HepG2 (cell line): Measurements from ENCODE around the gene CENPO. TPM values are rescaled to one million over a fixed set of nuclear protein-coding genes. Genes with fewer than 3 reads are reported as not detected.

Experiments
- HBP1 ChIP-seq: IDR thresholded peaks from 2 replicates; pipeline ENCODE4 v1.6.1; 2016; ENCODE audit warnings: low read depth, control low read depth
- ISX ChIP-seq: sonication (generic); formaldehyde crosslinking; conservative IDR thresholded peaks from 2 replicates; pipeline ENCODE4 v1.5.0; 2020; ENCODE audit warnings: missing genetic modification reagents
- KAT8 ChIP-seq: IDR thresholded peaks from 2 replicates; pipeline ENCODE4 v1.6.1; 2016; ENCODE audit warnings: missing genetic modification reagents, missing compliant biosample characterization
- KDM2A ChIP-seq: sonication (generic); formaldehyde crosslinking; IDR thresholded peaks from 2 replicates; pipeline ENCODE4 v1.4.0; 2020; ENCODE audit warnings: low read depth, missing genetic modification reagents, borderline replicate concordance
- MZF1 ChIP-seq: sonication (generic); formaldehyde crosslinking; IDR thresholded peaks from 2 replicates; pipeline ENCODE4 v1.8.1; 2023; ENCODE audit warnings: mild to moderate bottlenecking, missing genetic modification reagents, borderline replicate concordance
- POLR2AphosphoS2 ChIP-seq: IDR thresholded peaks from 2 replicates; pipeline ENCODE4 v1.6.1; 2011; ENCODE audit warnings: low read depth, low read length, improper control_type of control experiment
- SRSF9 ChIP-seq: fragments of 200-400 bp; formaldehyde crosslinking; IDR thresholded peaks from 2 replicates; pipeline ENCODE4 v1.6.1; 2018; ENCODE audit warnings: borderline replicate concordance, mild to moderate bottlenecking, low read depth, low read length; ENCODE audit not compliant: insufficient read depth, poor library complexity, severe bottlenecking
- TBL1XR1 ChIP-seq: fragments of 150-350 bp; IDR thresholded peaks from 2 replicates; pipeline ENCODE4 v1.6.1; 2014; ENCODE audit warnings: borderline replicate concordance, low read length; ENCODE audit not compliant: partially characterized antibody
- ZFYVE20 ChIP-seq: sonication (generic); formaldehyde crosslinking; IDR thresholded peaks from 2 replicates; pipeline ENCODE4 v1.8.0; 2023; ENCODE audit warnings: low read depth, mild to moderate bottlenecking, moderate library complexity, missing genetic modification reagents, borderline replicate concordance
- ZMYM4 ChIP-seq: sonication (generic); formaldehyde crosslinking; IDR thresholded peaks from 2 replicates; pipeline ENCODE4 v1.8.1; 2023; ENCODE audit warnings: mild to moderate bottlenecking, missing genetic modification reagents
- ZNF275 ChIP-seq: sonication (generic); formaldehyde crosslinking; IDR thresholded peaks from 2 replicates; pipeline ENCODE4 v1.8.0; 2022; ENCODE audit warnings: missing genetic modification reagents, mild to moderate bottlenecking, inconsistent platforms, borderline replicate concordance
- ZNF772 ChIP-seq: sonication (generic); formaldehyde crosslinking; IDR thresholded peaks from 2 replicates; pipeline ENCODE4 v1.5.0; 2020; ENCODE audit warnings: mild to moderate bottlenecking, missing genetic modification reagents
- ZNF891 ChIP-seq: sonication (generic); formaldehyde crosslinking; IDR thresholded peaks from 2 replicates; pipeline ENCODE4 v1.5.0; 2020; ENCODE audit warnings: mild to moderate bottlenecking, missing genetic modification reagents
- polyA plus RNA-seq, 8 experiments: library from polyadenylated mRNA; depleted of rRNA in 3 of 8; stranded (reverse) in 7 of 8; unstranded in 1 of 8; fragments of >200 nt; fragmentation: Illumina TruSeq in 4 of 8; extraction: Trizol in 4 of 8; gene quantifications; 2 replicates each; pipeline versions ENCODE4 v1.2.1 to v1.2.3, GENCODE V29; 2011 to 2016; ENCODE audit warnings: low read depth in 4 of 8, missing spikeins in 1 of 8, mixed read lengths in 1 of 8; ENCODE audit not compliant: insufficient read depth in 1 of 8
- total RNA-seq, 5 experiments: library from RNA; depleted of rRNA; stranded (reverse); fragments of >200 nt; fragmentation: Illumina TruSeq; extraction: Trizol; gene quantifications; 2 replicates each; pipeline ENCODE4 v1.2.3, GENCODE V29; 2016; ENCODE audit warnings: low read depth in 1 of 5
- TF ChIP-seq, protein P1 (sequence below): sonication (generic); formaldehyde crosslinking; IDR thresholded peaks from 2 replicates; pipeline ENCODE4 v1.4.0; 2020; ENCODE audit warnings: missing genetic modification reagents
- TF ChIP-seq, protein P2 (sequence below): sonication (generic); formaldehyde crosslinking; IDR thresholded peaks from 2 replicates; pipeline ENCODE4 v1.9.0; 2021; ENCODE audit warnings: missing genetic modification reagents, mild to moderate bottlenecking, borderline replicate concordance
- TF ChIP-seq, protein P3 (sequence below): IDR thresholded peaks from 2 replicates; pipeline ENCODE4 v1.6.1; 2016; ENCODE audit warnings: low read depth
- TF ChIP-seq, protein P4 (sequence below): sonication (generic); formaldehyde crosslinking; IDR thresholded peaks from 2 replicates; pipeline ENCODE4 v1.5.0; 2020; ENCODE audit warnings: mild to moderate bottlenecking, missing genetic modification reagents, moderate library complexity

Gene CENPO
- total and polyA plus RNA-seq, 2 of the 13 experiments (the other 11 are each of a cell fraction or from before 2014, with no cell fraction given), result 19.7 to 35.5 TPM

DNA sequence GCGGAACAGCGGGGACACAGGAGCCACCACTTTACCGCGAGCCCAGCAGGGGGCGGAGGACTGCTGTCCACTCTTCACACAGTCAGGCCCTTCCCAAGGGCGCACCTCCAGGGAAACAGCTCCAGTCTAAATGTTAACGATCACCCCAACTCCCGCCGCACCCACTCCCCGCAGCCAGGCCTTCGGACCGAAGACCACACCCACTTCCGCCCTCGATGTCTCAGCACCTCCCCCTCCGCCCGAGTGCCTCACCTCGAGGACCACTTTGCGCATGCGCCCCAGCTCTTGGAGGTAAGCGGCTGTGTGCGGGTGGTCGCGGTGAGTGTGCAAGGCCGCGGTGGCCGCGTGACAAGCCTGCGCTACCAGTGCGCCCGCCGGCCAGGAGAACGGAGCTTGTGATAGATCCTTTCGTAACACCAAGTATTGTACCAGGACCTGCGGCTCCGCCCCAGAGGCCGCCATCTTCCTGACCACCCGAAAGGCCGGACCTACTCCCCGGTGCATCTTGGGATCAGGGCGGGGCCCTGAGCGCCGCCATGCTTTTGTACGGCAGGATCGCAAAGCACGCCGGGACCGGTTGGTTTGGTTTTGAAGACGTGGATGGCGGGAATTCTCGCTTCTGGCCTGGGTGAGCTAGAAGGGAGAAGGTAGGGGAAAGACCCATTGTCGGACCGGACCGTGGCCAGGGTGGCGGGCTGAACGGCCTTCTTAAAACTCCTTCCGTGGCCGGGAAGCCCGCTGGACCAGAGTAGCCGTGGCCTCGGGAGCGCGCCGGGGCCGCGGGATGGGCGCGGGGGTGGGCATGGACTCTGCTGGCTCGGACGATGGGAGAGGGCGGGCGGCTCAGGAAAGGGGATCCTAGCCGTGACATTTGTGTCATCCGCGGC is at the start of gene CENPO, which contains the start of gene PTRHD1 (continued):
- TF ChIP-seq KDM2A (CRISPR knock-in tag), result peak; percentile 96
- TF ChIP-seq POLR2AphosphoS2, result peak; percentile 82; the same call in 1 of the 2 replicates
- TF ChIP-seq, protein P1, sequence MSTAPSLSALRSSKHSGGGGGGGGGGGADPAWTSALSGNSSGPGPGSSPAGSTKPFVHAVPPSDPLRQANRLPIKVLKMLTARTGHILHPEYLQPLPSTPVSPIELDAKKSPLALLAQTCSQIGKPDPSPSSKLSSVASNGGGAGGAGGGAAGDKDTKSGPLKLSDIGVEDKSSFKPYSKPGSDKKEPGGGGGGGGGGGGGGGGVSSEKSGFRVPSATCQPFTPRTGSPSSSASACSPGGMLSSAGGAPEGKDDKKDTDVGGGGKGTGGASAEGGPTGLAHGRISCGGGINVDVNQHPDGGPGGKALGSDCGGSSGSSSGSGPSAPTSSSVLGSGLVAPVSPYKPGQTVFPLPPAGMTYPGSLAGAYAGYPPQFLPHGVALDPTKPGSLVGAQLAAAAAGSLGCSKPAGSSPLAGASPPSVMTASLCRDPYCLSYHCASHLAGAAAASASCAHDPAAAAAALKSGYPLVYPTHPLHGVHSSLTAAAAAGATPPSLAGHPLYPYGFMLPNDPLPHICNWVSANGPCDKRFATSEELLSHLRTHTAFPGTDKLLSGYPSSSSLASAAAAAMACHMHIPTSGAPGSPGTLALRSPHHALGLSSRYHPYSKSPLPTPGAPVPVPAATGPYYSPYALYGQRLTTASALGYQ (CRISPR knock-in tag), result peak; percentile 74; the same call in 1 of the 2 replicates
- no peak; the same call in 1 of the 2 replicates for TF ChIP-seq ISX (CRISPR knock-in tag)
- TF ChIP-seq KAT8 (CRISPR knock-in tag), result peak; percentile 95
- peak; percentile 62 for TF ChIP-seq ZNF275 (CRISPR knock-in tag)
- TF ChIP-seq TBL1XR1, result peak; percentile 44
- TF ChIP-seq ZMYM4 (CRISPR knock-in tag), result peak; percentile 98
- TF ChIP-seq SRSF9, result no peak
- TF ChIP-seq, protein P2, sequence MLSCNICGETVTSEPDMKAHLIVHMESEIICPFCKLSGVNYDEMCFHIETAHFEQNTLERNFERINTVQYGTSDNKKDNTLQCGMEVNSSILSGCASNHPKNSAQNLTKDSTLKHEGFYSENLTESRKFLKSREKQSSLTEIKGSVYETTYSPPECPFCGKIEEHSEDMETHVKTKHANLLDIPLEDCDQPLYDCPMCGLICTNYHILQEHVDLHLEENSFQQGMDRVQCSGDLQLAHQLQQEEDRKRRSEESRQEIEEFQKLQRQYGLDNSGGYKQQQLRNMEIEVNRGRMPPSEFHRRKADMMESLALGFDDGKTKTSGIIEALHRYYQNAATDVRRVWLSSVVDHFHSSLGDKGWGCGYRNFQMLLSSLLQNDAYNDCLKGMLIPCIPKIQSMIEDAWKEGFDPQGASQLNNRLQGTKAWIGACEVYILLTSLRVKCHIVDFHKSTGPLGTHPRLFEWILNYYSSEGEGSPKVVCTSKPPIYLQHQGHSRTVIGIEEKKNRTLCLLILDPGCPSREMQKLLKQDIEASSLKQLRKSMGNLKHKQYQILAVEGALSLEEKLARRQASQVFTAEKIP (CRISPR knock-in tag), result no peak
- TF ChIP-seq, protein P3, sequence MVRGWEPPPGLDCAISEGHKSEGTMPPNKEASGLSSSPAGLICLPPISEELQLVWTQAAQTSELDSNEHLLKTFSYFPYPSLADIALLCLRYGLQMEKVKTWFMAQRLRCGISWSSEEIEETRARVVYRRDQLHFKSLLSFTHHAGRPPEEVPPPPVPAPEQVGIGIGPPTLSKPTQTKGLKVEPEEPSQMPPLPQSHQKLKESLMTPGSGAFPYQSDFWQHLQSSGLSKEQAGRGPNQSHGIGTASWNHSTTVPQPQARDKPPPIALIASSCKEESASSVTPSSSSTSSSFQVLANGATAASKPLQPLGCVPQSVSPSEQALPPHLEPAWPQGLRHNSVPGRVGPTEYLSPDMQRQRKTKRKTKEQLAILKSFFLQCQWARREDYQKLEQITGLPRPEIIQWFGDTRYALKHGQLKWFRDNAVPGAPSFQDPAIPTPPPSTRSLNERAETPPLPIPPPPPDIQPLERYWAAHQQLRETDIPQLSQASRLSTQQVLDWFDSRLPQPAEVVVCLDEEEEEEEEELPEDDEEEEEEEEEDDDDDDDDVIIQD, result peak; percentile 82
- TF ChIP-seq ZNF772, result peak; percentile 92
- TF ChIP-seq MZF1 (CRISPR knock-in tag), result no peak
- peak; percentile 95; the same call in 1 of the 2 replicates for TF ChIP-seq HBP1 (CRISPR knock-in tag)
- TF ChIP-seq ZNF891 (CRISPR knock-in tag), result peak; percentile 52
- peak; percentile 61; the same call in 1 of the 2 replicates for TF ChIP-seq ZFYVE20
- TF ChIP-seq, protein P4, sequence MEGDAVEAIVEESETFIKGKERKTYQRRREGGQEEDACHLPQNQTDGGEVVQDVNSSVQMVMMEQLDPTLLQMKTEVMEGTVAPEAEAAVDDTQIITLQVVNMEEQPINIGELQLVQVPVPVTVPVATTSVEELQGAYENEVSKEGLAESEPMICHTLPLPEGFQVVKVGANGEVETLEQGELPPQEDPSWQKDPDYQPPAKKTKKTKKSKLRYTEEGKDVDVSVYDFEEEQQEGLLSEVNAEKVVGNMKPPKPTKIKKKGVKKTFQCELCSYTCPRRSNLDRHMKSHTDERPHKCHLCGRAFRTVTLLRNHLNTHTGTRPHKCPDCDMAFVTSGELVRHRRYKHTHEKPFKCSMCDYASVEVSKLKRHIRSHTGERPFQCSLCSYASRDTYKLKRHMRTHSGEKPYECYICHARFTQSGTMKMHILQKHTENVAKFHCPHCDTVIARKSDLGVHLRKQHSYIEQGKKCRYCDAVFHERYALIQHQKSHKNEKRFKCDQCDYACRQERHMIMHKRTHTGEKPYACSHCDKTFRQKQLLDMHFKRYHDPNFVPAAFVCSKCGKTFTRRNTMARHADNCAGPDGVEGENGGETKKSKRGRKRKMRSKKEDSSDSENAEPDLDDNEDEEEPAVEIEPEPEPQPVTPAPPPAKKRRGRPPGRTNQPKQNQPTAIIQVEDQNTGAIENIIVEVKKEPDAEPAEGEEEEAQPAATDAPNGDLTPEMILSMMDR (CRISPR knock-in tag), result peak; percentile 97
